ENCODE data around the gene OR4C12.
"Not testable (repeated sequence)": the region's sequence is repeated elsewhere in the genome, so short reads cannot be mapped to it uniquely, and the experiment has no call there.

OR4C12 gene

GRCh38 chr11:49982435-49982834, at the start of gene OR4C12:
Gene OR4C12, minus strand, starts transcription at chr11:49982535. Its CDS starts 34 bp downstream, at chr11:49982501.
- H3K27me3 Mint-ChIP-seq; H3K9me3 Mint-ChIP-seq; intact Hi-C loops (cut with micrococcal nuclease); H3K27ac Mint-ChIP-seq; H3K4me3 Mint-ChIP-seq; H3K4me1 Mint-ChIP-seq (ENCODE audit: low read depth); H3K36me3 Mint-ChIP-seq (ENCODE audit: low read depth): not testable (repeated sequence)

GRCh38 chr11:50030193-50030592, 47.9 kb upstream of the OR4C12 start:
- peaks cover 62% of the 10 kb centered on the region for H3K9me3 Mint-ChIP-seq
- intact Hi-C loops (cut with micrococcal nuclease): no loop called here
- no peaks in the 10 kb centered on the region for H3K36me3 Mint-ChIP-seq (ENCODE audit: low read depth)
- no peaks in the 10 kb centered on the region for H3K27me3 Mint-ChIP-seq
- H3K4me3 Mint-ChIP-seq: no peak overlapping the region
- H3K4me1 Mint-ChIP-seq (ENCODE audit: low read depth): no peaks in the 10 kb centered on the region
- H3K27ac Mint-ChIP-seq: no peak overlapping the region

- Mint-ChIP-seq H3K4me3 (no peak overlapping the region), H3K27ac (no peak overlapping the region), H3K36me3 (ENCODE audit: low read depth) (no peaks in the 10 kb centered on the region), H3K4me1 (ENCODE audit: low read depth) (no peaks in the 10 kb centered on the region), H3K9me3 (no peaks in the 10 kb centered on the region), H3K27me3 (no peaks in the 10 kb centered on the region)
- intact Hi-C loops (cut with micrococcal nuclease): no loop called here
Measured at GRCh38 chr11:49995565-49995964, 13.2 kb upstream of the OR4C12 start.

- H3K4me1 Mint-ChIP-seq (ENCODE audit: low read depth); H3K4me3 Mint-ChIP-seq; H3K27ac Mint-ChIP-seq; H3K27me3 Mint-ChIP-seq; H3K36me3 Mint-ChIP-seq (ENCODE audit: low read depth); H3K9me3 Mint-ChIP-seq; intact Hi-C loops (cut with micrococcal nuclease): not testable (repeated sequence)
Measured at GRCh38 chr11:49973439-49973838, 8.9 kb downstream of the OR4C12 start.

GRCh38 chr11:49952091-49952490, 30.2 kb downstream of the OR4C12 start, which contains the start of gene OR4C13:
Gene OR4C13, plus strand, starts transcription at chr11:49952391. Its CDS starts 32 bp downstream, at chr11:49952423.
- Mint-ChIP-seq H3K36me3 (ENCODE audit: low read depth) (no peaks in the 10 kb centered on the region), H3K4me3 (no peak within 1 kb of the TSS), H3K9me3 (peaks cover 34% of the 10 kb centered on the region), H3K27me3 (no peaks in the 10 kb centered on the region), H3K4me1 (ENCODE audit: low read depth) (no peaks in the 10 kb centered on the region), H3K27ac (no peak within 1 kb of the TSS)
- intact Hi-C loops (cut with micrococcal nuclease): no loop called here

GRCh38 chr11:49948701-49949100, 33.6 kb downstream of the OR4C12 start:
- H3K4me3 Mint-ChIP-seq; H3K27ac Mint-ChIP-seq; H3K27me3 Mint-ChIP-seq; intact Hi-C loops (cut with micrococcal nuclease); H3K4me1 Mint-ChIP-seq (ENCODE audit: low read depth); H3K36me3 Mint-ChIP-seq (ENCODE audit: low read depth): not testable (repeated sequence)
- peaks cover 28% of the 10 kb centered on the region for H3K9me3 Mint-ChIP-seq
